ENCODE data around the gene CCNO.

GRCh38 chr5:55250064-55250463 lies 16.7 kb upstream of the CCNO start:
- TF ChIP-seq CTCF (IDR thresholded peaks at IDR 0.05) (no peak), POLR2A (IDR thresholded peaks at IDR 0.05) (no peak)
